ENCODE measurements around the gene PVALEF.

PVALEF gene

GRCh38 chr17:81165246-81166032, at the start of gene PVALEF:
PVALEF (plus strand) TSS chr17:81165507; CDS start chr17:81181227, 15,720 bp downstream.
- DNase-seq, result no peak

GRCh38 chr17:81115749-81116464, 49.4 kb upstream of the PVALEF start:
- DNase-seq, result no peak

GRCh38 chr17:81116704-81117103, 48.6 kb upstream of the PVALEF start:
- no peak for DNase-seq

GRCh38 chr17:81117672-81118198, 47.6 kb upstream of the PVALEF start:
- no peak for DNase-seq

GRCh38 chr17:81118308-81119221, 46.7 kb upstream of the PVALEF start:
- no peak for DNase-seq

- peak; percentile 90 for DNase-seq
These were observed 45.8 kb upstream of the PVALEF start for GRCh38 chr17:81119223-81120148.

- no peak for DNase-seq
These were observed 45.2 kb upstream of the PVALEF start for GRCh38 chr17:81120149-81120484.

GRCh38 chr17:81120695-81121621, 44.3 kb upstream of the PVALEF start:
- DNase-seq, result no peak

- no peak for DNase-seq
These were observed 43.2 kb upstream of the PVALEF start for GRCh38 chr17:81121841-81122733.

- DNase-seq, result no peak
These were observed 42.0 kb upstream of the PVALEF start for GRCh38 chr17:81123052-81124048.

- no peak for DNase-seq
These were observed 40.9 kb upstream of the PVALEF start for GRCh38 chr17:81124377-81124776.

GRCh38 chr17:81125573-81126081, 39.7 kb upstream of the PVALEF start:
- no peak for DNase-seq

- no peak for DNase-seq
These were observed 38.8 kb upstream of the PVALEF start for GRCh38 chr17:81126281-81127132.

- DNase-seq, result no peak
These were observed 38.2 kb upstream of the PVALEF start for GRCh38 chr17:81127133-81127455.

- DNase-seq, result no peak
These were observed 37.7 kb upstream of the PVALEF start for GRCh38 chr17:81127526-81128177.

- DNase-seq, result no peak
These were observed 37.0 kb upstream of the PVALEF start for GRCh38 chr17:81128338-81128737.

- DNase-seq, result no peak
These were observed 36.5 kb upstream of the PVALEF start for GRCh38 chr17:81128774-81129173.
